NCI-H526 (cell line): Measurements from ENCODE around the gene KCNIP4.
A peak's percentile ranks its signal among the peaks of the same experiment; 100 is the strongest.

Experiments used
- DNase-seq, 2 experiments: peaks; one replicate each; lab custom pipeline; 2025; lab: John Stamatoyannopoulos, UW

KCNIP4 gene

DNA sequence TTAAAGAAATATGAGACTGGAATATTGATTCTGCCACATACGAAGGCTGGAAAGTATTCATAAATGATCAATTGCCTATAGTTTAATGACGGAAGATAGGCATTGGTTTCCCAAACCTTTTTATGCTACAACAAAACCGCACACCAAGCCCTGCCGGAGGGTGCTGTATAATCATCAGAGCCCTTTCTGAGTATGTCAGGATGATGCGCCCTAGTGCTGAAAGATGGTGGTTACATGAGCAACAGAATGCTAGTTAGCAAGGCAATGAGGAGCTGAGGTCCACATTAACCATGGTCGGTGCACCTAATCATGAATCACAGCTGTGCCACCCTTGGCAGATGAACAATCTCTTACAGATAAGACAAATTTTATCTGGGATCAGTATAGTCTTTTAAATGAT lies 757.3 kb downstream of the KCNIP4 start:
- peak in 1 of 2 experiments; percentile 0 for DNase-seq

DNA sequence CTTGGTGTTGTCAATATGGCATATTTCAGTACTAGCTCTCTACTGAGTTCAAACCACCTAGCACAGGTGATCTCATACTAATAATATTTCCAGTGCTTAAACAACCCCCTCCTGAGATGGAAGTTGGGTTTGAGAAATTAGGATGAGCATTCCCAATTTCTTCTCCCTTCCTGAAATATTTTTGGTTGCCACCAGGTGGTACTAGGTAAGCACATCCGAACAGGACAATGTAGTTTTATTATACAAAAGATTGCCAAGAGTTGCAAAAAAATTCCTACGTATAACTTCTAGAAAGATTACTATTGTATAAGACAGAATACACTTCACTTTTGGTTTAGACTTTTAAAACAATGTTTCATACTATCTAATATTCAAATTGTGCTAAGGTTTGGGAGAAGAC lies 763.8 kb downstream of the KCNIP4 start:
- DNase-seq, result no peak

DNA sequence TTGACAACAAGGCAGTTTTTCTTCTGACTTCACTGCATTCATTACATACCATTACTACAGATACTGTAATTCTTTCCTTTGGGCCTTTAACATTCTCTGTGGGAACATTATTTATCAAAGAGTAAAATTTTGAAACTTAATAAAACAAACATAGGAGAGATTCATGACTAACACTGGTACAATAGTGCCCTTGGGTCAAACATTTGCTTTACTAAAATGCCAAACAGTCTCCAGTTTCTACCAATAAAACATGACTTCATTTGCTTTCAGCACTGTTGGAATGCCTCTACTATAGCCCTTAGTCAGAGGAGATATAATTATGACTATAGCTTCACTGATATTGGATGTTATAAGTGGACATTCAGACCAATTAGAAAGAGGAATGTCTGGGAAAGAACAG lies 766.9 kb downstream of the KCNIP4 start:
- no peak for DNase-seq

DNA sequence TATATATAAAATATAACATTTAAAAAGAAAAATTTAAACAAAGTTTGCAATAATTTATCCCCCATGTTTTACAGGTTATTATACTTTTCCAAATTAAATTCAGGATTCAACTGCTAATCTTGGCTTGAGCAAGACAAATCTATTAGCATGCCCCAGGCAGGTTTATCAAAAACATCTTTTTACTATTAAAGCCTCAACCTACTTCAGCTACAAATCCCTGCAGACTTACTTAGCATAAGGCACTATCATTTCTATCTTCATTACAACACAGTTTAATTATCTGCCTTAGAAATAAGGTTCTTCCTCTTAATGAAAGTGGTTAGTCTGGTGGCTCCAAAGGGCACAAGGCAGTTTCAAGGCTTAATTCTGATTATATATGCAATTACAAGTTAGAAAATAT lies 770.7 kb downstream of the KCNIP4 start:
- DNase-seq, result no peak

DNA sequence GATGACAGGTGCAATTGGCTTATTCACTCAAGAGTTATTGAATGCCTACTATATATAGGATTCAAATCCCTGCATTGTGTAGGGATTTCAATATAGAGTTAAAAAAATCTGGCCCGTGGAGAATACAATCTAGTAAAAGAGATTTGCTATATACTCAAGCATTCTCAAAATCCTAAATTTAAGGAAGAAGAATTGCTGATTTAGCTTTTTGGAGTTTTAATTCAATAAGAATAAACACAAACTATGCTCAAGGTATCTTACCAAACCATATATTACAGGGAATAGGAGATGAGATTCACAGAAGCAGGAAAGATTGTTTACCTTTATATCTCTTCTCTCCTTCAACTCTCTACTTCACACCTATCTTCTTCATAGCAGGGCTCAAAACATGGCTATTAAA lies 771.5 kb downstream of the KCNIP4 start:
- no peak for DNase-seq

GRCh38 chr4:21167711-21168110 lies 780.9 kb downstream of the KCNIP4 start:
- DNase-seq, result no peak

DNA sequence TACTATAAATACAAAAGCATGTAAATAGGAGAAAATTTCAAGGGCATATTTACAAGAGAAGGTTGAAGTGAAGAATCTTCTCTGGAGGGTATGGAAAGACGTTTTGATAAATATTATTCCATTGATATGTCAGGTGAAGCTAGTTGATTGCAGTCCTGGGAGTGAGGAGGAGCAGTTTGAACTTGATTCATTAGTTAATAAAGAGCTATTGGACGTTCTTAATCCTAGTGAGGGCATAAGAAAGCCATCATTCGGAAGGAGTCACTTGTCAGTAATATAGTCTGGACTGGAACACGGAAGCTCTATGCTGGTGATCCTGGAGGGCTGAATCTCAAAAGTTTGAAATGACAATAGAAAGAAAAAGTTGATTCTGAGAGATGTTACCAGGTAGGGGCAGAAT lies 793.2 kb downstream of the KCNIP4 start:
- no peak for DNase-seq

DNA sequence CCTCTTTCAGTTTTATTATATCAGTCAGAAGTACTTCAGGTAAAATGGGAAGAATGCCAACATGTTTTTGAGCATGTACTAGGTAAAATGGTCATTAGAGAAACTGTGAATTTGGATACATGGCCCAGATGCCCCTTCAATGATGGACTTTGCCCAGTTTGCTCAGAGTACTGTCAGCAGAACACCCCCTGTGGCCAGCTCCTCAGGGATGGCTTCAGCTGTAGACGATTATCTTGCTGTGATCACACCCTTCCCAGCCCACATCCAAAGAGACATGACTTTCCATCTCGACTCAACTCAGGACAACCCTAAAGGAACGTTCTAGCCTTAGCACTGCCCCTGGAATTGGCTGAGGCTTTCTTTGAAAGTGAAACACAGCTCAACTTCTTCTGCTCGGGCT lies 809.2 kb downstream of the KCNIP4 start:
- DNase-seq, result no peak

GRCh38 chr4:21136051-21136630 lies 812.4 kb downstream of the KCNIP4 start:
- no peak for DNase-seq

DNA sequence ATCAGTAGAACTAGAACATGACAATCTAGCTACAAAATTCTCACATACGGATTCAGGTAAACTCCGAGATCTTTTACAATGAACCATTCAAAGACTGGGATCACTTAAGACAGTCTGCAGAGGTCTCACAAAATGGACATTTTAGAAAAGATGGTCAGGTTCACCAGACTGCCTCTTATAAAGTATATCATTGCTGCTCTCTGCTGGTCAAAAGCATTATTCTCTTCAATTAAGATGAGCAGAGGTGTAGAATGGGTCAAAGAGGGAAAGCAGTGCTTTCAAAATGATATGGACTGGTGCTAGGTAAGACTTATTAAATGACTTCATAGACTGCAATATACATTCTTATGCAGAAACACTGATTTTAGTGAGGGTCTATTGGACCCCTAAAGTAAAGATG lies 813.6 kb downstream of the KCNIP4 start:
- peak; percentile 23 to 50 for DNase-seq

DNA sequence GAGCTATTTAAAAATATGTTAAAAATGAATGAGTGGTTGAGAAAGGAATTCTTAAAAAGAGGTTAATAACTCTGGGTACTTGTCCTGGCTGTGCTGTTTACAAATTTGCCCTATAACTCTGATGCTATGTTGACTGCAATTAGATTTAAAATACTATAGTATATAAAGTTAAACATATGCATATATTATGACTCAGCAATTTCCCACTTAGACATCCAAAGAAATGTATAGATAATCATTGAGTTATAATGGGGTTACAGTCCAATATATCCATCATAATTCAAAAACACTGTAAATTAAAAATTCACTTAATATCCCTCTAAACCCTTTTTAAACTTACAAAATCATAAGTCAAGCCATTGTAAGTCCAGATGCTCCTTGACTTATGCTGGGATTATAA lies 818.0 kb downstream of the KCNIP4 start:
- no peak for DNase-seq

GRCh38 chr4:21126014-21126512 lies 822.5 kb downstream of the KCNIP4 start:
- no peak for DNase-seq

DNA sequence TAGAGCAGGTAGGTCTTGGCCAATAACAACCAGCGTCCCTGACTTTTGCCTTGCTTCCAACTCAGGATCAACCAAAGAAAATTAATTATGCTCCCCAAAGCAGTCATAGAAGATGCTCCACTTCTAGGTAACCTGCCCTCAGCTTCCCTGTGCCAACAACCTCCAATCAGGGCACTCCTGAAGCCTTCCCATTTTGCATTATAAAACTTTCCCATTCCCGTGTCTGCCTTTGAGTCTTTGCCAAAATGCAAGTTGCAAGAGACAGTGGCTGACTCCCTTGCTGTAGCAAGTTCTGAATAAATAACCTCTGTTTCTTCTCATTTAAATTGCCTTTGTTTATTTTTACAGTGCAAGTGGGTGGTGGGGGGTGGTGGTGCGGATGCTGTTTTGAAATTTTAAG lies 830.3 kb downstream of the KCNIP4 start:
- no peak for DNase-seq

- no peak for DNase-seq
Measured at GRCh38 chr4:21117541-21118180, 830.9 kb downstream of the KCNIP4 start.

- no peak for DNase-seq
Measured at GRCh38 chr4:21113496-21114223, 834.9 kb downstream of the KCNIP4 start.

DNA sequence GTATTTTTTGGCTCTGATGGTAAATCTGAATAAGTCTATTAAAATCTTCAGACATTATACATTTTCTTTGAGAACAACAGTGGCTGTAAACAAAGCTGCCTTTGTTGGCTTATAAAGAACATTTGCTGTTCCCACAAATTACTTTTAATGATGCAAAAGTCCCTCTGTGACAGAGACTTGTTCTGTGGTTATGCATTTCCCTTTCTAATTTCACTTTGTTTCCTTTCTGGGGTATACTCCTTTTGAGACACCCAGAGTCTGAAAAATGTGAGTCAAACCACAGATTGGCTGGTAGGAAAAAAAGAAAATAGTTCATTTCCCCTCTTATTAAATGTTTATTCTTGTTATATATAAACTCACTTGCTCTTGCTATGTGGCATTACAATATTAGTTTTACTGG lies 845.9 kb downstream of the KCNIP4 start:
- no peak for DNase-seq

DNA sequence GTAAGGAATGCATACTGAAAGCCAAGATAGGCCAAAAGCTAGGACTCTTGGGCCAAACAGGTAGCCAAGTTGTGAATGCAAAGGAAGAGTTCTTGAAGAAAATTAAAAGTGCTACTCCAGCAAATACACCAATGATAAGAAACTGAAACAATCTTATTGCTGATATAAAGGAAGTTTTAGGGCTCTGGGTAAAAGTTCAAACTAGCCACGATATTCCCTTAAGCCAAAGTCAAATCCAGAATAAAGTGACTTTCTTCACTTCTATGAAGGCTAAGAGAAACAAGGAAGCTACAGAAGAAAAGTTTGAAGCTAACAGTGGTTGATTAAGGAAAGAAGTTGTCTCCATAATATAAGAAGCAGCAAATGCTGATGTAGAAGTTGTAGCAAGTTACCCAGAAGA lies 850.7 kb downstream of the KCNIP4 start:
- no peak for DNase-seq

GRCh38 chr4:21097026-21097425 lies 851.5 kb downstream of the KCNIP4 start:
- DNase-seq, result no peak

DNA sequence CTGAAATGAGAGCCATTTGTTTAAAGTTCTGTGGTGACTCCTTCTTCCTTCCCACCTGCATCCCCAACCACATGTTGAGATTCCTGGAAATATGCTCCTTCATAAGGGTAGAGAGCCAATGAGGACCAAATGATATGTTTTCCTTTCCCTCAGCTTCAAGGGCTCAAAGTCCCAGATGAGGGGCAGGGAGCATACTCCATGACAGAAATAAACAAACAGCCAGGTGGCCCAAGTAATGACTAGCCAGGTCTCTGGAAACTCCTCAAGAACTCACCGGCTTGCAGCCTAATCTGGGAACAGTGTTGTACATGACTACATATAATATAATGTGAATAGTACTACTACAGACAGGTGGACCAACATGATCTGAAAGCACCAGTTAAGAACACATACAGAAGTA lies 856.0 kb downstream of the KCNIP4 start:
- DNase-seq, result no peak

DNA sequence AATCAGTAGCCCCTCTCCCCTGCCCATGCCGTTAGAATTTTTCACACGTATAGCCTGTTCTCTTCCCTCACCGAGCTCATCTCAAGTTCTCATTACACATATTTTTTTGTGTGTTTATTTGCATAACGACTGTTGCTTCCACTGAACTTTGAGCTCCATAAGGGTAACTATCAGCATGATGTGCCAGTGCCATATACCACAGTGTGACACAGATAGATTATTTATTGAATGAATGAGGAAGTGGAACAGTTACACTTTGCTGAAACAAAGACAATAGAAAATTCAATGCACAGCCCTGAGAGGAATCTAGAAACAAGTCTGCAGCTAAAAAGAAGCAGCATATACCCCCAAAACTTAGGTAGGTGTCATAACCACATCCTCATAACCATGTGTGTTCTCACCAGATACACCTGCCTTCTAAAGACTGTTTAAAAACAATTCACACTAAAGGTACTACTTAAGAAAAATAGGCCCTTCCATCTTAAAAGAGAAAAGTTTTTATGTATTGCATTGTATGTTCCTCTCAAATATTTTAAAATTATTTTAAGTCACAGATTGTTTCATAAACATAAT lies 858.4 kb downstream of the KCNIP4 start:
- DNase-seq, result no peak

DNA sequence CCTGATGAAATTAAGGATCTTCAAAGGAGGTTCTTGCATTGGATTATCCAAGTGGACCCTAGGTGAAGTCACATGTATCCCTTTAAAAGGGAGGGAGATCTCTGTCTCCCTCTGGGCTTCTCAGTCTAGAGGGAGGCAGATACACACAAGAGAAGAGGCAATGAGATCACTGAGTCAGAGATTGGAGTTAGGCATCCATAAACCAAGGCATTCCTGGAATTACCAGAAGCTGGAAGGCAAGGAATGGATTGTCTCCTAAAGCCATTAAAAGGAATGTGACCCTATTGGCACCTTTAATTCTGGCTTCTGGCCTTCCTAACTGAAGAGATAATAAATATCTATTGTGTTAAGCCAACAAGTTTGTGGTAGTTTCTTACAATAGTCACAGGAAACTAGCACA lies 865.2 kb downstream of the KCNIP4 start:
- no peak for DNase-seq

GRCh38 chr4:21077967-21078366 lies 870.6 kb downstream of the KCNIP4 start:
- DNase-seq, result no peak

- DNase-seq, result no peak
Measured at GRCh38 chr4:21067351-21067750, 881.2 kb downstream of the KCNIP4 start.
